ENCODE measurements around the gene SLC30A5. TPM values are rescaled to one million over a fixed set of nuclear protein-coding genes. Genes with fewer than 3 reads are reported as not detected.

The SLC30A5 gene
- total and polyA plus RNA-seq, 2 of the 13 experiments (the other 11 are each of a cell fraction or from before 2014, with no cell fraction given), result 46.0 to 53.6 TPM

- TF ChIP-seq ERF (CRISPR knock-in tag; IDR thresholded peaks at IDR 0.05) (peak; percentile 64), BORCS8-MEF2B (CRISPR knock-in tag; IDR thresholded peaks at IDR 0.05) (peak; percentile 76), FOXK1 (CRISPR knock-in tag; IDR thresholded peaks at IDR 0.05; ENCODE audit: borderline replicate concordance, low read depth) (peak; percentile 50; the same call in 1 of the 2 replicates), NFKB2 (CRISPR knock-in tag; IDR thresholded peaks at IDR 0.05; ENCODE audit: borderline replicate concordance) (peak; percentile 80; the same call in 1 of the 2 replicates), ZNF589 (CRISPR knock-in tag; conservative IDR thresholded peaks at IDR 0.05) (peak; percentile 89), TFDP1 (CRISPR knock-in tag; IDR thresholded peaks at IDR 0.05; ENCODE audit: borderline replicate concordance) (peak; percentile 88; the same call in 1 of the 2 replicates), NCOA2 (CRISPR knock-in tag; IDR thresholded peaks at IDR 0.05) (peak; percentile 12; the same call in 1 of the 2 replicates), KLF16 (CRISPR knock-in tag; IDR thresholded peaks at IDR 0.05) (peak in 1 of 2 experiments; percentile 49; a peak in 1 of 4 replicates), ZNF772 (CRISPR knock-in tag; IDR thresholded peaks at IDR 0.05) (no peak), TMF1 (CRISPR knock-in tag; IDR thresholded peaks at IDR 0.05; ENCODE audit: low read depth) (peak; percentile 51; the same call in 1 of the 2 replicates), RXRA (CRISPR knock-in tag; IDR thresholded peaks at IDR 0.05) (peak; percentile 71), MED8 (CRISPR knock-in tag; IDR thresholded peaks at IDR 0.05; ENCODE audit: insufficient replicate concordance) (peak; percentile 63), KDM2A (CRISPR knock-in tag; IDR thresholded peaks at IDR 0.05; ENCODE audit: borderline replicate concordance, low read depth) (peak; percentile 80; the same call in 1 of the 2 replicates), ELF3 (CRISPR knock-in tag; IDR thresholded peaks at IDR 0.05) (peak; percentile 69; the same call in 1 of the 2 replicates), ZNF354B (CRISPR knock-in tag; IDR thresholded peaks at IDR 0.05) (no peak), KLF9 (CRISPR knock-in tag; IDR thresholded peaks at IDR 0.05; ENCODE audit: low read depth) (peak; percentile 65; the same call in 1 of the 2 replicates), ZNF432 (CRISPR knock-in tag; IDR thresholded peaks at IDR 0.05; ENCODE audit: borderline replicate concordance) (no peak), ARNTL (CRISPR knock-in tag; IDR thresholded peaks at IDR 0.05) (peak; percentile 76; the same call in 1 of the 2 replicates), ZNF7 (CRISPR knock-in tag; IDR thresholded peaks at IDR 0.05) (no peak), ZNF776 (CRISPR knock-in tag; IDR thresholded peaks at IDR 0.05) (peak; percentile 51; the same call in 1 of the 2 replicates), SKIL (CRISPR knock-in tag; IDR thresholded peaks at IDR 0.05; ENCODE audit: borderline replicate concordance) (0 out of 2 replicates have a peak, but pooled peaks have one; percentile 33), ZNF292 (CRISPR knock-in tag; IDR thresholded peaks at IDR 0.05; ENCODE audit: borderline replicate concordance, low read depth) (peak; percentile 88), HOXA9 (CRISPR knock-in tag; IDR thresholded peaks at IDR 0.05; ENCODE audit: borderline replicate concordance) (peak; percentile 84; the same call in 1 of the 2 replicates), ZNF335 (CRISPR knock-in tag; IDR thresholded peaks at IDR 0.05) (peak; percentile 82)
- TF ChIP-seq, protein P1, sequence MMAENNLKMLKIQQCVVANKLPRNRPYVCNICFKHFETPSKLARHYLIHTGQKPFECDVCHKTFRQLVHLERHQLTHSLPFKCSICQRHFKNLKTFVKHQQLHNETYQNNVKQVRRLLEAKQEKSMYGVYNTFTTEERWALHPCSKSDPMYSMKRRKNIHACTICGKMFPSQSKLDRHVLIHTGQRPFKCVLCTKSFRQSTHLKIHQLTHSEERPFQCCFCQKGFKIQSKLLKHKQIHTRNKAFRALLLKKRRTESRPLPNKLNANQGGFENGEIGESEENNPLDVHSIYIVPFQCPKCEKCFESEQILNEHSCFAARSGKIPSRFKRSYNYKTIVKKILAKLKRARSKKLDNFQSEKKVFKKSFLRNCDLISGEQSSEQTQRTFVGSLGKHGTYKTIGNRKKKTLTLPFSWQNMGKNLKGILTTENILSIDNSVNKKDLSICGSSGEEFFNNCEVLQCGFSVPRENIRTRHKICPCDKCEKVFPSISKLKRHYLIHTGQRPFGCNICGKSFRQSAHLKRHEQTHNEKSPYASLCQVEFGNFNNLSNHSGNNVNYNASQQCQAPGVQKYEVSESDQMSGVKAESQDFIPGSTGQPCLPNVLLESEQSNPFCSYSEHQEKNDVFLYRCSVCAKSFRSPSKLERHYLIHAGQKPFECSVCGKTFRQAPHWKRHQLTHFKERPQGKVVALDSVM (CRISPR knock-in tag; IDR thresholded peaks at IDR 0.05), result peak; percentile 13; the same call in 1 of the 2 replicates
Observed at GRCh38 chr5:69166686-69167492, 73.1 kb downstream of the SLC30A5 start, which contains the start of gene CCNB1 (continued).
